GM23338 (cell line): ENCODE measurements around the gene ESPNL.

ENCODE experiments used
- CREB1 ChIP-seq: fragments of 250-450 bp; sonication (Bioruptor Pico); IDR thresholded peaks from 2 replicates; pipeline ENCODE4 v1.5.0; 2020; ENCODE audit warnings: low read depth, mild to moderate bottlenecking, moderate library complexity
- EZH2 ChIP-seq: fragments of 200-600 bp; sonication (generic); IDR thresholded peaks from one replicate; pipeline ENCODE4 v1.8.0; 2017; ENCODE audit warnings: antibody characterized with exemption, mild to moderate bottlenecking, low read depth; ENCODE audit not compliant: unreplicated experiment
- EZH2phosphoT487 ChIP-seq: fragments of 200-600 bp; sonication (generic); IDR thresholded peaks from one replicate; pipeline ENCODE4 v1.8.1; 2018; ENCODE audit warnings: antibody characterized with exemption; ENCODE audit not compliant: unreplicated experiment
- POLR2AphosphoS5 ChIP-seq: IDR thresholded peaks from 2 replicates; pipeline ENCODE4 v1.6.1; 2016; ENCODE audit warnings: antibody characterized with exemption, low read depth
- ZNF462 ChIP-seq: fragments of 250-450 bp; sonication (Bioruptor Pico); IDR thresholded peaks from 2 replicates; pipeline ENCODE4 v1.5.0; 2020; ENCODE audit warnings: mild to moderate bottlenecking, moderate library complexity
- TF ChIP-seq, protein P1 (sequence below), 2 experiments: fragments of 200-600 bp in 1 of 2; sonication (generic) in 1 of 2; conservative IDR thresholded peaks; 2 replicates each; pipeline versions ENCODE4 v1.5.1 to v1.6.1; 2016 to 2017; ENCODE audit warnings: antibody characterized with exemption in 2 of 2, low read depth in 2 of 2, mild to moderate bottlenecking in 2 of 2, moderate library complexity in 1 of 2
- TF ChIP-seq, protein P2 (sequence below): IDR thresholded peaks from one replicate; pipeline ENCODE4 v1.6.1; 2018; ENCODE audit warnings: antibody characterized with exemption; ENCODE audit not compliant: unreplicated experiment

- TF ChIP-seq, protein P1, sequence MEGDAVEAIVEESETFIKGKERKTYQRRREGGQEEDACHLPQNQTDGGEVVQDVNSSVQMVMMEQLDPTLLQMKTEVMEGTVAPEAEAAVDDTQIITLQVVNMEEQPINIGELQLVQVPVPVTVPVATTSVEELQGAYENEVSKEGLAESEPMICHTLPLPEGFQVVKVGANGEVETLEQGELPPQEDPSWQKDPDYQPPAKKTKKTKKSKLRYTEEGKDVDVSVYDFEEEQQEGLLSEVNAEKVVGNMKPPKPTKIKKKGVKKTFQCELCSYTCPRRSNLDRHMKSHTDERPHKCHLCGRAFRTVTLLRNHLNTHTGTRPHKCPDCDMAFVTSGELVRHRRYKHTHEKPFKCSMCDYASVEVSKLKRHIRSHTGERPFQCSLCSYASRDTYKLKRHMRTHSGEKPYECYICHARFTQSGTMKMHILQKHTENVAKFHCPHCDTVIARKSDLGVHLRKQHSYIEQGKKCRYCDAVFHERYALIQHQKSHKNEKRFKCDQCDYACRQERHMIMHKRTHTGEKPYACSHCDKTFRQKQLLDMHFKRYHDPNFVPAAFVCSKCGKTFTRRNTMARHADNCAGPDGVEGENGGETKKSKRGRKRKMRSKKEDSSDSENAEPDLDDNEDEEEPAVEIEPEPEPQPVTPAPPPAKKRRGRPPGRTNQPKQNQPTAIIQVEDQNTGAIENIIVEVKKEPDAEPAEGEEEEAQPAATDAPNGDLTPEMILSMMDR (conservative IDR thresholded peaks at IDR 0.05; ENCODE audit: low read depth in 2 of 2), result no peak
- TF ChIP-seq, protein P2, sequence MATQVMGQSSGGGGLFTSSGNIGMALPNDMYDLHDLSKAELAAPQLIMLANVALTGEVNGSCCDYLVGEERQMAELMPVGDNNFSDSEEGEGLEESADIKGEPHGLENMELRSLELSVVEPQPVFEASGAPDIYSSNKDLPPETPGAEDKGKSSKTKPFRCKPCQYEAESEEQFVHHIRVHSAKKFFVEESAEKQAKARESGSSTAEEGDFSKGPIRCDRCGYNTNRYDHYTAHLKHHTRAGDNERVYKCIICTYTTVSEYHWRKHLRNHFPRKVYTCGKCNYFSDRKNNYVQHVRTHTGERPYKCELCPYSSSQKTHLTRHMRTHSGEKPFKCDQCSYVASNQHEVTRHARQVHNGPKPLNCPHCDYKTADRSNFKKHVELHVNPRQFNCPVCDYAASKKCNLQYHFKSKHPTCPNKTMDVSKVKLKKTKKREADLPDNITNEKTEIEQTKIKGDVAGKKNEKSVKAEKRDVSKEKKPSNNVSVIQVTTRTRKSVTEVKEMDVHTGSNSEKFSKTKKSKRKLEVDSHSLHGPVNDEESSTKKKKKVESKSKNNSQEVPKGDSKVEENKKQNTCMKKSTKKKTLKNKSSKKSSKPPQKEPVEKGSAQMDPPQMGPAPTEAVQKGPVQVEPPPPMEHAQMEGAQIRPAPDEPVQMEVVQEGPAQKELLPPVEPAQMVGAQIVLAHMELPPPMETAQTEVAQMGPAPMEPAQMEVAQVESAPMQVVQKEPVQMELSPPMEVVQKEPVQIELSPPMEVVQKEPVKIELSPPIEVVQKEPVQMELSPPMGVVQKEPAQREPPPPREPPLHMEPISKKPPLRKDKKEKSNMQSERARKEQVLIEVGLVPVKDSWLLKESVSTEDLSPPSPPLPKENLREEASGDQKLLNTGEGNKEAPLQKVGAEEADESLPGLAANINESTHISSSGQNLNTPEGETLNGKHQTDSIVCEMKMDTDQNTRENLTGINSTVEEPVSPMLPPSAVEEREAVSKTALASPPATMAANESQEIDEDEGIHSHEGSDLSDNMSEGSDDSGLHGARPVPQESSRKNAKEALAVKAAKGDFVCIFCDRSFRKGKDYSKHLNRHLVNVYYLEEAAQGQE, result no peak
- TF ChIP-seq POLR2AphosphoS5, result no peak
- TF ChIP-seq EZH2phosphoT487, result no peak
- no peak for TF ChIP-seq EZH2
- no peak for TF ChIP-seq CREB1
- no peak for TF ChIP-seq ZNF462
Measured at GRCh38 chr2:238128061-238128440, 27.9 kb downstream of the ESPNL start.
